K562 (cell line): ENCODE measurements around the gene ZNF74. TPM values are rescaled to one million over a fixed set of nuclear protein-coding genes. Genes with fewer than 3 reads are reported as not detected.
A peak's percentile ranks its signal among the peaks of the same experiment; 100 is the strongest.

ENCODE experiments used
- ETS2 ChIP-seq: IDR thresholded peaks from 2 replicates; pipeline ENCODE4 v1.6.1; 2016; ENCODE audit warnings: borderline replicate concordance, missing genetic modification characterization, mild to moderate bottlenecking, moderate library complexity, missing compliant biosample characterization; ENCODE audit not compliant: poor library complexity, severe bottlenecking
- EZH2 ChIP-seq: IDR thresholded peaks from 2 replicates; pipeline ENCODE4 v1.6.1; 2012; ENCODE audit warnings: low read depth, mild to moderate bottlenecking, inconsistent platforms, low read length, borderline replicate concordance
- FOXK2 ChIP-seq, 2 experiments: fragments of 450-650 bp; IDR thresholded peaks in 1 of 2; conservative IDR thresholded peaks in 1 of 2; 2 replicates each; pipeline ENCODE4 v1.6.1; 2016; ENCODE audit warnings: low read depth in 2 of 2, mild to moderate bottlenecking in 1 of 2
- HCFC1 ChIP-seq: IDR thresholded peaks from 2 replicates; pipeline ENCODE4 v1.6.1; 2012; ENCODE audit warnings: low read depth, low read length, improper control_type of control experiment
- MEF2D ChIP-seq: conservative IDR thresholded peaks from 2 replicates; pipeline ENCODE4 v1.6.1; 2016; ENCODE audit warnings: low read depth, missing genetic modification characterization, missing compliant biosample characterization
- MYNN ChIP-seq, 2 experiments: sonication (generic); formaldehyde crosslinking in 1 of 2; IDR thresholded peaks; 2 replicates each; pipeline versions ENCODE4 v1.5.0 to v1.6.1; 2016 to 2020; ENCODE audit warnings: antibody characterized with exemption in 1 of 2, missing genetic modification reagents in 1 of 2
- NCOA6 ChIP-seq: fragments of 450-650 bp; IDR thresholded peaks from 2 replicates; pipeline ENCODE4 v1.6.1; 2017; ENCODE audit warnings: mild to moderate bottlenecking
- POLR2A ChIP-seq: fragments of 450-650 bp; conservative IDR thresholded peaks from 2 replicates; pipeline ENCODE4 v1.6.1; 2016
- POLR2AphosphoS5 ChIP-seq: IDR thresholded peaks from 2 replicates; pipeline ENCODE4 v1.6.1; 2011; ENCODE audit warnings: mild to moderate bottlenecking, low read depth, low read length, moderate library complexity; ENCODE audit not compliant: control insufficient read depth, insufficient read depth
- POLR2G ChIP-seq: fragments of 200-400 bp; formaldehyde crosslinking; IDR thresholded peaks from 2 replicates; pipeline ENCODE4 v1.6.1; 2017; ENCODE audit warnings: low read depth, mild to moderate bottlenecking, antibody characterized with exemption, low read length, moderate library complexity
- POLR2H ChIP-seq: IDR thresholded peaks from 2 replicates; pipeline ENCODE4 v1.6.1; 2016; ENCODE audit warnings: missing genetic modification characterization, low read depth, mild to moderate bottlenecking, control low read depth, missing compliant biosample characterization, moderate library complexity
- RB1 ChIP-seq: fragments of 450-650 bp; IDR thresholded peaks from 2 replicates; pipeline ENCODE4 v1.6.1; 2017; ENCODE audit warnings: low read depth, mild to moderate bottlenecking
- SAFB ChIP-seq: fragments of 200-400 bp; formaldehyde crosslinking; IDR thresholded peaks from 2 replicates; pipeline ENCODE4 v1.6.1; 2017; ENCODE audit warnings: low read depth, low read length, borderline replicate concordance
- SMARCA4 ChIP-seq: fragments of 450-650 bp; IDR thresholded peaks from 2 replicates; pipeline ENCODE4 v1.6.1; 2016
- SNIP1 ChIP-seq: fragments of 450-650 bp; IDR thresholded peaks from 2 replicates; pipeline ENCODE4 v1.7.1; 2017; ENCODE audit warnings: low read depth, mild to moderate bottlenecking
- SOX6 ChIP-seq: fragments of 450-650 bp; IDR thresholded peaks from 2 replicates; pipeline ENCODE4 v1.6.1; 2014; ENCODE audit warnings: mild to moderate bottlenecking
- STAT5B ChIP-seq: fragments of 250-450 bp; sonication (Bioruptor Pico); IDR thresholded peaks from 2 replicates; pipeline ENCODE4 v1.8.0; 2021; ENCODE audit warnings: mild to moderate bottlenecking, inconsistent platforms
- YY1 ChIP-seq, 3 experiments: IDR thresholded peaks; 2 replicates each; pipeline ENCODE4 v1.6.1; 2011; ENCODE audit warnings: low read length in 2 of 3, mild to moderate bottlenecking in 2 of 3, moderate library complexity in 2 of 3, borderline replicate concordance in 1 of 3, control low read depth in 1 of 3, low read depth in 1 of 3; ENCODE audit not compliant: insufficient read depth in 3 of 3, insufficient replicate concordance in 2 of 3, control insufficient read depth in 1 of 3, insufficient read length in 1 of 3; ENCODE audit errors: extremely low read depth in 1 of 3
- ZC3H11A ChIP-seq: IDR thresholded peaks from 2 replicates; pipeline ENCODE4 v1.6.1; 2012; ENCODE audit warnings: low read depth, low read length, improper control_type of control experiment
- ZFX ChIP-seq: sonication (generic); formaldehyde crosslinking; IDR thresholded peaks from 2 replicates; pipeline ENCODE4 v1.8.0; 2022; ENCODE audit warnings: mild to moderate bottlenecking, missing genetic modification reagents, moderate library complexity
- ZNF695 ChIP-seq: fragments of 450-650 bp; formaldehyde crosslinking; IDR thresholded peaks from 2 replicates; pipeline ENCODE4 v1.4.0; 2020; ENCODE audit warnings: mild to moderate bottlenecking, moderate library complexity
- ZNF75A ChIP-seq: fragments of 450-650 bp; formaldehyde crosslinking; IDR thresholded peaks from 2 replicates; pipeline ENCODE4 v1.4.0; 2020; ENCODE audit warnings: mild to moderate bottlenecking
- polyA plus RNA-seq, 8 experiments: library from polyadenylated mRNA; depleted of rRNA in 4 of 8; stranded (reverse) in 5 of 8; unstranded in 3 of 8; fragments of >200 nt; fragmentation: Nextera tagmentation in 2 of 8; fragmentation: Illumina TruSeq in 1 of 8; extraction: Ambion mirVana in 2 of 8; extraction: Trizol in 1 of 8; gene quantifications; 2 replicates each; pipeline versions ENCODE4 v1.2.1 to v1.2.3, GENCODE V29; 2011 to 2014; ENCODE audit warnings: inconsistent platforms in 1 of 8, missing spikeins in 1 of 8
- total RNA-seq, 7 experiments: library from RNA; depleted of rRNA in 6 of 7; stranded (reverse); fragments of >200 nt in 6 of 7; fragmentation: Illumina TruSeq in 2 of 7; extraction: Trizol in 2 of 7; gene quantifications; 2 replicates each; pipeline versions ENCODE4 v1.2.1 to v1.2.3, GENCODE V29; 2011 to 2021; ENCODE audit warnings: low replicate concordance in 1 of 7
- TF ChIP-seq, protein P1 (sequence below): fragments of 250-450 bp; sonication (Bioruptor Pico); IDR thresholded peaks from 2 replicates; pipeline ENCODE4 v1.4.0; 2020
- TF ChIP-seq, protein P2 (sequence below): fragments of 450-650 bp; formaldehyde crosslinking; IDR thresholded peaks from 2 replicates; pipeline ENCODE4 v1.4.0; 2020; ENCODE audit warnings: mild to moderate bottlenecking, moderate library complexity
- TF ChIP-seq, protein P3 (sequence below): fragments of 250-450 bp; sonication (Bioruptor Pico); IDR thresholded peaks from 2 replicates; pipeline ENCODE4 v1.5.0; 2021
- TF ChIP-seq, protein P4 (sequence below): sonication (generic); formaldehyde crosslinking; IDR thresholded peaks from 2 replicates; pipeline ENCODE4 v1.9.0; 2022; ENCODE audit warnings: mild to moderate bottlenecking, missing genetic modification reagents

ZNF74 gene
- total and polyA plus RNA-seq, 9 of the 15 experiments (the other 6 are each of a cell fraction or from before 2014, with no cell fraction given): 2.4 to 53.5 (median 31.5) TPM

DNA sequence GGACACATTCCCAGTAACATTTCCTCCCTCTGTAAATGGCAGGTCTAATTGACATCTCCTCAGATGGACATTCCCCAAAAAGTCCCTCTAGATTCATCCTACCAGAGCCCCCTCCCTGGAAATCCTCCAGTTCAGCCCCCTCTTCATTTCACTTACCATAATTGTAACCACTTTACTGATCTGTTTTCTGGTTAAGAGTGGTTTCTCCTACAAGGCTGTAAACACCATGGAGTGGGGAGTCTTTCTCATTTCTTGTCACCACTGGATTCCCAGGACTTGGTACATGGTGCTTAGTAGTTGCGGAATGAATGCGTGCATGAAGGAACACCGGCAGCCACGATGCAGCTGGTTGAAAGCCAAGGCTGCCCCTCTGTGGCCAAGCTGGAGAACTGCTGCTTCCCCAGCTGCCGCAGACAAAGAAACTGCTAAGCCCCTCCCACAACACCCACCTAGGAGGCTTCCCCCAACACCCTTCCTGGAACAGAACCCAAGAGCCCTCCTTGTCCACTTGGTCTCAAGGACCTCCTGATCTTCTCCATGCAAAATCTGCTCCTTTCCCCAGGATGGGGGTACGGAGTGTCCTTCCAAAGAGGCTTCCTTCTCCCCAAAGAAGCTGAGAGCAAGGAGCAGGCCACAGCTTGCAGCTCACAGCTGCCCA lies 62.2 kb downstream of the ZNF74 start (continued):
- TF ChIP-seq, protein P1, sequence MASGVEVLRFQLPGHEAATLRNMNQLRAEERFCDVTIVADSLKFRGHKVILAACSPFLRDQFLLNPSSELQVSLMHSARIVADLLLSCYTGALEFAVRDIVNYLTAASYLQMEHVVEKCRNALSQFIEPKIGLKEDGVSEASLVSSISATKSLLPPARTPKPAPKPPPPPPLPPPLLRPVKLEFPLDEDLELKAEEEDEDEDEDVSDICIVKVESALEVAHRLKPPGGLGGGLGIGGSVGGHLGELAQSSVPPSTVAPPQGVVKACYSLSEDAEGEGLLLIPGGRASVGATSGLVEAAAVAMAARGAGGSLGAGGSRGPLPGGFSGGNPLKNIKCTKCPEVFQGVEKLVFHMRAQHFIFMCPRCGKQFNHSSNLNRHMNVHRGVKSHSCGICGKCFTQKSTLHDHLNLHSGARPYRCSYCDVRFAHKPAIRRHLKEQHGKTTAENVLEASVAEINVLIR: peak; percentile 60
- TF ChIP-seq MYNN (IDR thresholded peaks at IDR 0.05): 0 out of 2 replicates have a peak, but pooled peaks have one; percentile 78
- TF ChIP-seq MYNN (CRISPR knock-in tag; IDR thresholded peaks at IDR 0.05): no peak
- TF ChIP-seq POLR2A: no peak
- TF ChIP-seq POLR2H (tag): no peak
- no peak for TF ChIP-seq STAT5B (CRISPR knock-in tag)
- 0 out of 2 replicates have a peak, but pooled peaks have one; percentile 18 for TF ChIP-seq ZNF75A
- no peak for TF ChIP-seq SAFB
- no peak for TF ChIP-seq EZH2
- TF ChIP-seq YY1 (IDR thresholded peaks at IDR 0.05; ENCODE audit: borderline replicate concordance in 1 of 3, control insufficient read depth in 1 of 3, extremely low read depth in 1 of 3, insufficient read depth in 3 of 3, insufficient read length in 1 of 3, insufficient replicate concordance in 2 of 3, low read depth in 1 of 3, low read length in 2 of 3): peak in 2 of 3 experiments; percentile 62 to 70
- TF ChIP-seq, protein P2, sequence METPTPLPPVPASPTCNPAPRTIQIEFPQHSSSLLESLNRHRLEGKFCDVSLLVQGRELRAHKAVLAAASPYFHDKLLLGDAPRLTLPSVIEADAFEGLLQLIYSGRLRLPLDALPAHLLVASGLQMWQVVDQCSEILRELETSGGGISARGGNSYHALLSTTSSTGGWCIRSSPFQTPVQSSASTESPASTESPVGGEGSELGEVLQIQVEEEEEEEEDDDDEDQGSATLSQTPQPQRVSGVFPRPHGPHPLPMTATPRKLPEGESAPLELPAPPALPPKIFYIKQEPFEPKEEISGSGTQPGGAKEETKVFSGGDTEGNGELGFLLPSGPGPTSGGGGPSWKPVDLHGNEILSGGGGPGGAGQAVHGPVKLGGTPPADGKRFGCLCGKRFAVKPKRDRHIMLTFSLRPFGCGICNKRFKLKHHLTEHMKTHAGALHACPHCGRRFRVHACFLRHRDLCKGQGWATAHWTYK (CRISPR knock-in tag): peak; percentile 69; the same call in 1 of the 2 replicates
- no peak for TF ChIP-seq POLR2AphosphoS5
- TF ChIP-seq, protein P3, sequence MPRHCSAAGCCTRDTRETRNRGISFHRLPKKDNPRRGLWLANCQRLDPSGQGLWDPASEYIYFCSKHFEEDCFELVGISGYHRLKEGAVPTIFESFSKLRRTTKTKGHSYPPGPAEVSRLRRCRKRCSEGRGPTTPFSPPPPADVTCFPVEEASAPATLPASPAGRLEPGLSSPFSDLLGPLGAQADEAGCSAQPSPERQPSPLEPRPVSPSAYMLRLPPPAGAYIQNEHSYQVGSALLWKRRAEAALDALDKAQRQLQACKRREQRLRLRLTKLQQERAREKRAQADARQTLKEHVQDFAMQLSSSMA (CRISPR knock-in tag): no peak
- peak; percentile 75 for TF ChIP-seq SOX6
- no peak for TF ChIP-seq MEF2D
- peak; percentile 66 for TF ChIP-seq HCFC1
- TF ChIP-seq NCOA6: no peak
- TF ChIP-seq ZNF695 (CRISPR knock-in tag): no peak
- no peak for TF ChIP-seq POLR2G
- TF ChIP-seq SNIP1: no peak
- TF ChIP-seq, protein P4, sequence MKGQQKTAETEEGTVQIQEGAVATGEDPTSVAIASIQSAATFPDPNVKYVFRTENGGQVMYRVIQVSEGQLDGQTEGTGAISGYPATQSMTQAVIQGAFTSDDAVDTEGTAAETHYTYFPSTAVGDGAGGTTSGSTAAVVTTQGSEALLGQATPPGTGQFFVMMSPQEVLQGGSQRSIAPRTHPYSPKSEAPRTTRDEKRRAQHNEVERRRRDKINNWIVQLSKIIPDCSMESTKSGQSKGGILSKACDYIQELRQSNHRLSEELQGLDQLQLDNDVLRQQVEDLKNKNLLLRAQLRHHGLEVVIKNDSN: no peak
- peak; percentile 64 to 66; a peak in 2 of 4 replicates for TF ChIP-seq FOXK2 (conservative IDR thresholded peaks at IDR 0.05 in 1 of 2, IDR thresholded peaks at IDR 0.05 in 1 of 2; ENCODE audit: low read depth in 2 of 2)
- no peak for TF ChIP-seq ZFX (CRISPR knock-in tag)
- TF ChIP-seq ZC3H11A: peak; percentile 85; the same call in 1 of the 2 replicates
- TF ChIP-seq ETS2: no peak
- TF ChIP-seq RB1: peak; percentile 99
- TF ChIP-seq SMARCA4: no peak
